Measurements from ENCODE around the gene N4BP2L2. TPM values are rescaled to one million over a fixed set of nuclear protein-coding genes. Genes with fewer than 3 reads are reported as not detected.

N4BP2L2 gene
- total RNA-seq, 1 experiment from 2014 or later: 128 TPM

DNA sequence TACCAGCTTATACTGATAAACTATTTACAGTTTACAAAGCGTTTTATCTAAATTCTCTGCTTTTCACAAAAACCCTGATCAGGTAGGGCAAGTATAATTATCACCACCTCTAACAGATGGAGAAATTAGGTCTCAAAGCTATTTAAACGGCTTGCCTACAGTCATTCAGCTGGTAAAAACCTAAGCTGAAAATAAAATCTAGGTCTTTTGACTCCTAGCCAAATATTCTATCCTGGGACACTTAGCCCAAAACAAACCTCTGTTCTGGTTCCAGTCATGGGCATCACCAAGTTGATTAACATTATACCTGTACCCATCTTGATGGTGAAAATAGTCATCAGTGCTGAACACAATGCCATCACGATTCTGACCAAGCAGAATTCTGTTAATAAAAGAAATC is 11.4 kb downstream of the N4BP2L2 start:
- H3K27me3 Mint-ChIP-seq (ENCODE audit: insufficient read depth, unreplicated experiment): no peaks in the 10 kb centered on the region
- no TSS peak for BruUV-seq (replicated peaks)
- no peaks in the 10 kb centered on the region for H3K36me3 ChIP-seq (ENCODE audit: control insufficient read depth, insufficient read depth, low read length)
- intact Hi-C loops (cut with micrococcal nuclease; ENCODE audit: unreplicated experiment): no loop called here
- ChIA-PET CTCF (no interaction called here), POLR2A (no interaction called here)
- H3K4me1 Mint-ChIP-seq (ENCODE audit: low read depth, unreplicated experiment): peaks cover 10% of the 10 kb centered on the region
- no peak overlapping the region for H3K4me3 ChIP-seq (ENCODE audit: low read depth, low read length)
- DNase-seq: no peak
- H3K4me3 Mint-ChIP-seq (ENCODE audit: unreplicated experiment): no peak overlapping the region
- no peaks in the 10 kb centered on the region for H3K9me3 ChIP-seq
- TF ChIP-seq, protein P1, sequence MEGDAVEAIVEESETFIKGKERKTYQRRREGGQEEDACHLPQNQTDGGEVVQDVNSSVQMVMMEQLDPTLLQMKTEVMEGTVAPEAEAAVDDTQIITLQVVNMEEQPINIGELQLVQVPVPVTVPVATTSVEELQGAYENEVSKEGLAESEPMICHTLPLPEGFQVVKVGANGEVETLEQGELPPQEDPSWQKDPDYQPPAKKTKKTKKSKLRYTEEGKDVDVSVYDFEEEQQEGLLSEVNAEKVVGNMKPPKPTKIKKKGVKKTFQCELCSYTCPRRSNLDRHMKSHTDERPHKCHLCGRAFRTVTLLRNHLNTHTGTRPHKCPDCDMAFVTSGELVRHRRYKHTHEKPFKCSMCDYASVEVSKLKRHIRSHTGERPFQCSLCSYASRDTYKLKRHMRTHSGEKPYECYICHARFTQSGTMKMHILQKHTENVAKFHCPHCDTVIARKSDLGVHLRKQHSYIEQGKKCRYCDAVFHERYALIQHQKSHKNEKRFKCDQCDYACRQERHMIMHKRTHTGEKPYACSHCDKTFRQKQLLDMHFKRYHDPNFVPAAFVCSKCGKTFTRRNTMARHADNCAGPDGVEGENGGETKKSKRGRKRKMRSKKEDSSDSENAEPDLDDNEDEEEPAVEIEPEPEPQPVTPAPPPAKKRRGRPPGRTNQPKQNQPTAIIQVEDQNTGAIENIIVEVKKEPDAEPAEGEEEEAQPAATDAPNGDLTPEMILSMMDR (IDR thresholded peaks at IDR 0.05; ENCODE audit: insufficient read depth in 1 of 2, low read depth in 1 of 2, low read length in 1 of 2, severe bottlenecking in 1 of 2, unreplicated experiment in 1 of 2): no peak
- no peaks in the 10 kb centered on the region for H3K9me3 Mint-ChIP-seq (ENCODE audit: unreplicated experiment)
- H3K27ac Mint-ChIP-seq (ENCODE audit: unreplicated experiment): no peak overlapping the region
- no peaks in the 10 kb centered on the region for H3K4me1 ChIP-seq
- H3K27me3 ChIP-seq (replicated peaks; ENCODE audit: control insufficient read depth, insufficient read depth, low read length): no peaks in the 10 kb centered on the region
- H3K36me3 Mint-ChIP-seq (ENCODE audit: insufficient read depth, unreplicated experiment): peaks cover 40% of the 10 kb centered on the region

DNA sequence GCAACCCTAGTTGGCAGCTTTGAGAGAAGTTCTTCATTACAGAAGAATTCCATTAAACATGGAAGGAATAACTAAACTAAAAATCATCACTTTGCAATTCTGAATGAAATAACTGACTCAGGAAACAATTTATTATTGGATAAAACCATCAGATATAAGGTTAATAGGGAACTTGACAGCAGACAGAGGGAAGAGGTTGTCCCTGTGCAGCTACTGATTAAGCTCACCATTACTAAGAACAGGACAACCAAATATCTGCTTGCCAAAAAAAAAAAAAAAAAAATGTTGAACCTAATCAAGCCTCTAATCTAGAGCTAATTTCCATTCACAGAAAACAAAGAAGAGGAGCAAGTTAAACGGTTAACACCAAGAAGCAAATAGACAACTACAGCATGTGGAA is 12.8 kb downstream of the N4BP2L2 start:
- Histone ChIP-seq H3K4me3 (ENCODE audit: low read depth, low read length) (no peak overlapping the region), H3K4me1 (no peaks in the 10 kb centered on the region), H3K36me3 (ENCODE audit: control insufficient read depth, insufficient read depth, low read length) (no peaks in the 10 kb centered on the region), H3K27me3 (replicated peaks; ENCODE audit: control insufficient read depth, insufficient read depth, low read length) (no peaks in the 10 kb centered on the region), H3K9me3 (no peaks in the 10 kb centered on the region)
- Mint-ChIP-seq H3K4me3 (ENCODE audit: unreplicated experiment) (no peak overlapping the region), H3K27ac (ENCODE audit: unreplicated experiment) (no peak overlapping the region), H3K27me3 (ENCODE audit: insufficient read depth, unreplicated experiment) (no peaks in the 10 kb centered on the region), H3K36me3 (ENCODE audit: insufficient read depth, unreplicated experiment) (peaks cover 52% of the 10 kb centered on the region), H3K9me3 (ENCODE audit: unreplicated experiment) (no peaks in the 10 kb centered on the region), H3K4me1 (ENCODE audit: low read depth, unreplicated experiment) (no peaks in the 10 kb centered on the region)
- TF ChIP-seq, protein P1 (IDR thresholded peaks at IDR 0.05; ENCODE audit: insufficient read depth in 1 of 2, low read depth in 1 of 2, low read length in 1 of 2, severe bottlenecking in 1 of 2, unreplicated experiment in 1 of 2): no peak
- ChIA-PET CTCF (no interaction called here), POLR2A (no interaction called here)
- BruUV-seq (replicated peaks): no TSS peak
- no peak for DNase-seq
- intact Hi-C loops (cut with micrococcal nuclease; ENCODE audit: unreplicated experiment): no loop called here

DNA sequence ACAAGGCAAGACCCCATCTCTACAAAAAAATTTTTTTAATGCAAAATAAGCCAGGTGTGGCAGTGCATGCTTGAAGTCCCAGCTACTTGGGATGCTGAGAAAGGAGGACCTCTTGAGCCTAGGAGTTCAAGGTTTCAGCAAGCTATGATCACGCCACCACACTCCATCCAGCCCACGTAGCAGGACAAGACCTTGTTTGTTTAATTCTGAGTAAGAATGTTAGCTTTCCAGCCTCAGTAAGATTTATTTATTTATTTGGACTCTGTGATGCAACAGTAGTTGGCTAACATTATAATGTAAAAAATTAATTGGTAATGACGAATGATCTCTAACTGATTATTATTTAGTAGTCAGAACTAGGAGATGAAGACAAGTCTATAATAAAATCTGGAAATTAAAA is 23.3 kb downstream of the N4BP2L2 start:
- H3K9me3 ChIP-seq: no peaks in the 10 kb centered on the region
- Mint-ChIP-seq H3K4me3 (ENCODE audit: unreplicated experiment) (no peak overlapping the region), H3K27me3 (ENCODE audit: insufficient read depth, unreplicated experiment) (no peaks in the 10 kb centered on the region), H3K4me1 (ENCODE audit: low read depth, unreplicated experiment) (peaks cover 7% of the 10 kb centered on the region), H3K27ac (ENCODE audit: unreplicated experiment) (no peak overlapping the region), H3K9me3 (ENCODE audit: unreplicated experiment) (no peaks in the 10 kb centered on the region), H3K36me3 (ENCODE audit: insufficient read depth, unreplicated experiment) (peaks cover 57% of the 10 kb centered on the region)
- TF ChIP-seq, protein P1 (IDR thresholded peaks at IDR 0.05; ENCODE audit: insufficient read depth in 1 of 2, low read depth in 1 of 2, low read length in 1 of 2, severe bottlenecking in 1 of 2, unreplicated experiment in 1 of 2): no peak
- H3K4me1 ChIP-seq: no peaks in the 10 kb centered on the region
- intact Hi-C loops (cut with micrococcal nuclease; ENCODE audit: unreplicated experiment): no loop called here
- DNase-seq: no peak
- ChIA-PET POLR2A (no interaction called here), CTCF (interaction anchor here (0.6 kb wide), 1 partner anchor 111 kb away, joined by 3 read pairs; no protein-coding TSS in a partner anchor)
- H3K36me3 ChIP-seq (ENCODE audit: control insufficient read depth, insufficient read depth, low read length): peaks cover 3% of the 10 kb centered on the region
- H3K27me3 ChIP-seq (replicated peaks; ENCODE audit: control insufficient read depth, insufficient read depth, low read length): no peaks in the 10 kb centered on the region
- no peak overlapping the region for H3K4me3 ChIP-seq (ENCODE audit: low read depth, low read length)
- BruUV-seq (replicated peaks): no TSS peak

All from Caco-2 (cell line).